Mesendoderm (in vitro differentiated cells): ENCODE measurements around the gene MAD1L1.

ENCODE experiments used
- DNase-seq: peaks from one replicate; pipeline ENCODE4 v3.0.0; 2013
- H2AK5ac ChIP-seq: 2 replicates; pipeline ENCODE4 v1.6.1; 2013; ENCODE audit warnings: low read length, inconsistent platforms
- H2BK120ac ChIP-seq: 2 replicates; pipeline ENCODE4 v1.6.1; 2013; ENCODE audit warnings: low read depth, mild to moderate bottlenecking, low read length, moderate library complexity, mixed read lengths
- H2BK15ac ChIP-seq: replicated peaks from 2 replicates; pipeline ENCODE4 v1.6.1; 2013; ENCODE audit warnings: low read depth, mild to moderate bottlenecking, moderate library complexity
- H2BK5ac ChIP-seq: 2 replicates; pipeline ENCODE4 v1.6.1; 2013; ENCODE audit warnings: low read length, inconsistent platforms
- H3K18ac ChIP-seq: 2 replicates; pipeline ENCODE4 v1.6.1; 2013; ENCODE audit warnings: mild to moderate bottlenecking, low read length, mixed read lengths
- H3K23ac ChIP-seq: one replicate; pipeline ENCODE4 v1.6.1; 2013; ENCODE audit warnings: low read length
- H3K27ac ChIP-seq: 2 replicates; pipeline ENCODE4 v1.5.1; 2013; ENCODE audit warnings: low read depth, mild to moderate bottlenecking, inconsistent platforms, low read length, moderate library complexity
- H3K27me3 ChIP-seq: 2 replicates; pipeline ENCODE4 v1.6.1; 2013; ENCODE audit warnings: low read length, control low read depth, mild to moderate bottlenecking, inconsistent platforms; ENCODE audit not compliant: insufficient read depth, poor library complexity
- H3K36me3 ChIP-seq: 2 replicates; pipeline ENCODE4 v1.6.1; 2013; ENCODE audit warnings: low read length, inconsistent platforms; ENCODE audit not compliant: control insufficient read depth, insufficient read depth
- H3K4ac ChIP-seq: one replicate; pipeline ENCODE4 v1.6.1; 2013; ENCODE audit warnings: low read depth, mild to moderate bottlenecking, low read length, moderate library complexity
- H3K4me1 ChIP-seq: 2 replicates; pipeline ENCODE4 v1.6.1; 2013; ENCODE audit warnings: low read depth, low read length, inconsistent platforms; ENCODE audit not compliant: control insufficient read depth
- H3K4me2 ChIP-seq: 2 replicates; pipeline ENCODE4 v1.6.1; 2013; ENCODE audit warnings: low read length
- H3K4me3 ChIP-seq: 2 replicates; pipeline ENCODE4 v1.5.1; 2013; ENCODE audit warnings: mild to moderate bottlenecking, low read length
- H3K56ac ChIP-seq: one replicate; pipeline ENCODE4 v1.6.1; 2013; ENCODE audit warnings: low read length
- H3K79me1 ChIP-seq: 2 replicates; pipeline ENCODE4 v1.6.1; 2013; ENCODE audit warnings: low read length, inconsistent platforms
- H3K79me2 ChIP-seq: 2 replicates; pipeline ENCODE4 v1.6.1; 2013; ENCODE audit warnings: mild to moderate bottlenecking, low read length; ENCODE audit not compliant: control insufficient read depth, insufficient read depth
- H3K9ac ChIP-seq: 2 replicates; pipeline ENCODE4 v1.6.1; 2013; ENCODE audit warnings: low read length, inconsistent platforms
- H4K5ac ChIP-seq: one replicate; pipeline ENCODE4 v1.6.1; 2013; ENCODE audit warnings: low read length
- H4K8ac ChIP-seq: one replicate; pipeline ENCODE4 v1.6.1; 2013; ENCODE audit warnings: low read depth, mild to moderate bottlenecking, control low read depth, low read length, moderate library complexity
- WGBS: extraction: QIAGEN DNeasy Blood & Tissue Kit; methylation state at CpG from one replicate; pipeline ENCODE4 v1.1.7; 2013; ENCODE audit warnings: low lambda C conversion rate, missing lambda C conversion rate; ENCODE audit not compliant: insufficient coverage; ENCODE audit errors: extremely low coverage; 5-methylcytosine and 5-hydroxymethylcytosine counted together

Gene MAD1L1

GRCh38 chr7:2001601-2002442 is 230.9 kb downstream of the MAD1L1 start:
- no peaks in the 10 kb centered on the region for H3K79me1 ChIP-seq
- no peaks in the 10 kb centered on the region for H3K4me1 ChIP-seq
- H3K4me2 ChIP-seq: no peak overlapping the region
- no peaks in the 10 kb centered on the region for H3K27me3 ChIP-seq
- no peak overlapping the region for H3K9ac ChIP-seq
- no peak overlapping the region for H3K18ac ChIP-seq
- WGBS: no CpG with 5 or more reads among the region's 33 CpGs
- H3K27ac ChIP-seq: no peak overlapping the region
- H2BK15ac ChIP-seq: no peak overlapping the region
- H4K8ac ChIP-seq: no peak overlapping the region
- no peak overlapping the region for H2AK5ac ChIP-seq
- H3K4me3 ChIP-seq: no peak overlapping the region
- H2BK5ac ChIP-seq: no peak overlapping the region
- no peak overlapping the region for H4K5ac ChIP-seq
- no peaks in the 10 kb centered on the region for H3K36me3 ChIP-seq
- H3K23ac ChIP-seq: no peak overlapping the region
- H3K56ac ChIP-seq: no peak overlapping the region
- DNase-seq: no peak
- no peak overlapping the region for H2BK120ac ChIP-seq
- H3K79me2 ChIP-seq: no peaks in the 10 kb centered on the region
- no peak overlapping the region for H3K4ac ChIP-seq

DNA sequence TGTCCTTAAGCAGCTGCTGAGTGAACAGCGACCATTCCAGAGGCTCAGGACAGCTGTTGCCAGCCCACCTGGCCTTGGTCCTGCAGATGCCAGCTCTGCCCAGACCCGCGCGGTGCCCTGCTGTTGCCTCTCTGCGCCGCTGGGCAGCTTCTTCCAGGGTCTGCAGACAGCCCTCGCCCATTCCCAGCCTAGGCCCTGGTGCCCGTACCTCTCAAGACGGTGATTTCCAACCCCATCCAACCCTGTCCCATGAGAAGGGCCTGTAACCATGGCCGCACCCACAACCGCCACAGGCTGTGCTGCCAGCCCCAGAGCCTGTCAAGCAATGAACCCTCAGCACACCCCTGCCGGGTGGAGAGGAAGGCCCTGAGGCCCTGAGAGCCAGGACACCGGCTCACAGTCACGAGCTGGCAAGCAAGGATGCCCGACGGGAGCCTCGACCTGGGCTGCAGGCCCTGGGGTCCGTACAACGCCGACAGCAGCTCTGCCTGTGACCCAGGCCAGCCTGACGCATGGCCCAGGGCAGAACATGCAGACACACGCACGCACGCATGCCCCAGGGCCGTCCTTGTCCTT is 231.9 kb downstream of the MAD1L1 start:
- Histone ChIP-seq H2BK15ac (no peak overlapping the region), H3K56ac (no peak overlapping the region), H3K18ac (no peak overlapping the region), H3K23ac (no peak overlapping the region), H3K4me3 (no peak overlapping the region), H3K4me1 (no peaks in the 10 kb centered on the region), H3K4ac (no peak overlapping the region), H2BK5ac (no peak overlapping the region), H2BK120ac (no peak overlapping the region), H3K27ac (no peak overlapping the region), H4K5ac (no peak overlapping the region), H3K9ac (no peak overlapping the region), H4K8ac (no peak overlapping the region), H3K4me2 (no peak overlapping the region), H3K36me3 (no peaks in the 10 kb centered on the region), H3K27me3 (no peaks in the 10 kb centered on the region), H3K79me2 (no peaks in the 10 kb centered on the region), H2AK5ac (no peak overlapping the region), H3K79me1 (no peaks in the 10 kb centered on the region)
- no peak for DNase-seq
- WGBS: no CpG with 5 or more reads among the region's 25 CpGs

- Histone ChIP-seq H3K79me1 (no peaks in the 10 kb centered on the region), H3K27ac (no peak overlapping the region), H2AK5ac (no peak overlapping the region), H2BK5ac (no peak overlapping the region), H3K56ac (no peak overlapping the region), H3K36me3 (no peaks in the 10 kb centered on the region), H3K27me3 (no peaks in the 10 kb centered on the region), H4K8ac (no peak overlapping the region), H3K79me2 (no peaks in the 10 kb centered on the region), H3K4me3 (no peak overlapping the region), H2BK15ac (no peak overlapping the region), H2BK120ac (no peak overlapping the region), H3K4ac (no peak overlapping the region), H3K9ac (no peak overlapping the region), H3K18ac (no peak overlapping the region), H4K5ac (no peak overlapping the region), H3K4me2 (no peak overlapping the region), H3K23ac (no peak overlapping the region), H3K4me1 (no peaks in the 10 kb centered on the region)
- whole genome bisulfite sequencing: no CpG with 5 or more reads among the region's 27 CpGs
- no peak for DNase-seq
These were observed 232.5 kb downstream of the MAD1L1 start for GRCh38 chr7:2000153-2000687.

DNA sequence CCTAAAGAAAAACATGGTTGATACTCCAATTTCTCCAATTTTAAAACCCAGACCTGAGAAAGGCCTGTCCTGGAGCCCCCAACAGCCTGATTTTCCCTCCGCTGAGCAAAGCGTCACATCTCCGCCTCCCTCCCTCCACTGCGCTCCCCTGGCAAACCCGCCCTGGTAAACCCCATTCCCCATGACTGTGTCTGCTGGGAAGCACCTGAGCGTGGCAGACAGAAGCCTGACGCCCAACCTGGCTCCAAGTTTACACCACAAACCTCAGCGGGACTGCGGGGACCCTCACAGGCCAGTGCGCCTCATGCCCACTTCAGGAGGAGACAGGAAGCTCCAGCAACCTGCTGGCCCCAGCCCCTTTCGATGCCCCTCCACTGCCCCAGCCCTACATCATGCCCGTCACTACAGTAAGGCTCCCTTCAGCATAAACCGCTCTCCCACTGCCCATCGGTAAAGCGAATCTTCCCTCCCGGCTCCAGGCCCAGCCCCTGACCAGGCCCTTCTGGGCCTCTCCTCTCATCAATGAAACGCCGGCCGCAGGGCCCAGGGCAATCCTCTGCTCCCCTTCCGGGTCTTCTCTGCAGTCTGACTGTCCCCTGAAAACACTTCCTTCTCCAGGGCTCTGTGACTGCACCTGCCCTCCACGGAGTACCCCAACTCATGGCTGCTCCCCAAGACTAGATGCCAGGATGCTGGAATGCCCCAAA is 233.3 kb downstream of the MAD1L1 start:
- Histone ChIP-seq H2BK5ac (no peak overlapping the region), H3K36me3 (no peaks in the 10 kb centered on the region), H2BK120ac (no peak overlapping the region), H3K56ac (no peak overlapping the region), H3K27ac (no peak overlapping the region), H3K27me3 (no peaks in the 10 kb centered on the region), H3K4me3 (no peak overlapping the region), H3K18ac (no peak overlapping the region), H4K5ac (no peak overlapping the region), H4K8ac (no peak overlapping the region), H3K4me2 (no peak overlapping the region), H3K23ac (no peak overlapping the region), H3K79me2 (no peaks in the 10 kb centered on the region), H2AK5ac (no peak overlapping the region), H3K4me1 (no peaks in the 10 kb centered on the region), H3K4ac (no peak overlapping the region), H3K79me1 (no peaks in the 10 kb centered on the region), H2BK15ac (no peak overlapping the region), H3K9ac (no peak overlapping the region)
- no CpG with 5 or more reads among the region's 21 CpGs for WGBS
- DNase-seq: no peak

DNA sequence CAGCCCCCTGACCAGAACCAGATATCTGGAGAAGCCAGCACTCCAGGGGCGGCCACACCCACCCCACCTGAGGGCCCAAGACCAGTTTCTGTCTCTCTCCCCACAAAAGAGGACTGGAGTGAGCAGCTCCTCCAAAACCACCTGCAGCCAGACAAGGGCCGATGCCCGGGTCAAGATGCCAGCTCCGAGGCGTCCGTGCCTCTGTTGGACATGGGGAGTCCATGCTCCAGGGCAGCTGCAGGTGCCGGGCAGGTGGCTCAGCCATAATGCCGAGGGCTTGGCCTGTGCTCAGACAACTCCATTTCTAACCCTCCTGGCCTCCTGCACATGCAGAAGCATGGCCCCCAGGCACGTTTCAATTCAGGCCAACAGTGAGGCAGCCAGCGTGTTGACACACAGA is 234.6 kb downstream of the MAD1L1 start:
- no peak for DNase-seq
- Histone ChIP-seq H2BK120ac (no peak overlapping the region), H2BK5ac (no peak overlapping the region), H4K8ac (no peak overlapping the region), H3K79me2 (no peaks in the 10 kb centered on the region), H3K4me1 (no peaks in the 10 kb centered on the region), H3K36me3 (no peaks in the 10 kb centered on the region), H2BK15ac (no peak overlapping the region), H3K9ac (no peak overlapping the region), H3K23ac (no peak overlapping the region), H3K4me2 (no peak overlapping the region), H3K56ac (no peak overlapping the region), H3K79me1 (no peaks in the 10 kb centered on the region), H3K4ac (no peak overlapping the region), H4K5ac (no peak overlapping the region), H3K4me3 (no peak overlapping the region), H3K27ac (no peak overlapping the region), H3K27me3 (no peaks in the 10 kb centered on the region), H3K18ac (no peak overlapping the region), H2AK5ac (no peak overlapping the region)
- WGBS: no CpG with 5 or more reads among the region's 10 CpGs
